SK-N-SH (cell line): Measurements from ENCODE around the gene TNFRSF18. TPM values are rescaled to one million over a fixed set of nuclear protein-coding genes. Genes with fewer than 3 reads are reported as not detected.

Source experiments
- CTCF ChIA-PET: fragments of 300-600, 350-600 bp; formaldehyde crosslinking; extraction: SDS; loops from one replicate; lab custom pipeline; 2021; lab: Yijun Ruan, JAX
- POLR2A ChIA-PET: fragments of 350-600 bp; sonication (Branson Sonifier 250); formaldehyde crosslinking; extraction: SDS; loops from one replicate; lab custom pipeline; 2020; ENCODE audit warnings: antibody characterized with exemption, inconsistent platforms; lab: Yijun Ruan, JAX
- DNase-seq: peaks from one replicate; pipeline ENCODE4 v3.0.0; 2012
- H2AFZ ChIP-seq: fragments of 200-600 bp; sonication (generic); 2 replicates; pipeline ENCODE4 v1.8.1; 2016; ENCODE audit warnings: antibody characterized with exemption, mild to moderate bottlenecking, low read depth
- H3F3A ChIP-seq: fragments of 200-600 bp; sonication (generic); replicated peaks from 2 replicates; pipeline ENCODE3; 2016; ENCODE audit warnings: antibody characterized with exemption, mild to moderate bottlenecking; ENCODE audit not compliant: insufficient read depth
- H3K27ac ChIP-seq, 2 experiments: fragments of 200-500 bp in 1 of 2; fragments of 200-600 bp in 1 of 2; sonication (Bioruptor generic) in 1 of 2; sonication (generic), shearing (Covaris generic) in 1 of 2; 2 replicates each; pipeline versions ENCODE4 v1.5.1 to v1.6.1; 2014 to 2016; ENCODE audit warnings: low read depth in 2 of 2, inconsistent platforms in 1 of 2, low read length in 1 of 2, mild to moderate bottlenecking in 1 of 2, mixed read lengths in 1 of 2
- H3K27me3 ChIP-seq: fragments of 200-600 bp; sonication (generic), shearing (Covaris generic); 2 replicates; pipeline ENCODE4 v1.6.1; 2016; ENCODE audit warnings: mixed run types; ENCODE audit not compliant: insufficient read depth
- H3K36me3 ChIP-seq, 2 experiments: fragments of 200-500 bp in 1 of 2; fragments of 200-600 bp in 1 of 2; sonication (Bioruptor generic) in 1 of 2; sonication (generic) in 1 of 2; replicated peaks in 1 of 2; 2 replicates each; pipeline versions ENCODE3 to v1.5.1; 2014 to 2016; ENCODE audit warnings: low read length in 1 of 2, mild to moderate bottlenecking in 1 of 2; ENCODE audit not compliant: insufficient read depth in 2 of 2, control insufficient read depth in 1 of 2
- H3K4me1 ChIP-seq, 2 experiments: fragments of 200-500 bp in 1 of 2; fragments of 200-600 bp in 1 of 2; sonication (Bioruptor generic) in 1 of 2; sonication (generic), shearing (Covaris generic) in 1 of 2; 2 replicates each; pipeline versions ENCODE4 v1.5.1 to v1.6.1; 2014 to 2016; ENCODE audit warnings: low read depth in 1 of 2, low read length in 1 of 2, mixed run types in 1 of 2; ENCODE audit not compliant: insufficient read depth in 2 of 2, control insufficient read depth in 1 of 2
- H3K4me2 ChIP-seq: fragments of 200-600 bp; sonication (generic), shearing (Covaris generic); 2 replicates; pipeline ENCODE4 v1.6.1; 2017; ENCODE audit warnings: mixed run types
- H3K4me3 ChIP-seq, 2 experiments: fragments of 200-500 bp in 1 of 2; fragments of 200-600 bp in 1 of 2; sonication (Bioruptor generic) in 1 of 2; sonication (generic), shearing (Covaris generic) in 1 of 2; 2 replicates each; pipeline versions ENCODE4 v1.5.1 to v1.8.1; 2014 to 2016; ENCODE audit warnings: low read depth in 2 of 2, inconsistent platforms in 1 of 2, low read length in 1 of 2, mild to moderate bottlenecking in 1 of 2, mixed read lengths in 1 of 2, moderate library complexity in 1 of 2
- H3K79me2 ChIP-seq: fragments of 200-600 bp; sonication (generic); 2 replicates; pipeline ENCODE4 v1.8.1; 2017; ENCODE audit warnings: mild to moderate bottlenecking; ENCODE audit not compliant: insufficient read depth
- H3K9ac ChIP-seq: fragments of 200-600 bp; sonication (generic); 2 replicates; pipeline ENCODE4 v1.6.1; 2017; ENCODE audit warnings: mixed run types
- H3K9me2 ChIP-seq: fragments of 200-600 bp; sonication (generic); 2 replicates; pipeline ENCODE4 v1.6.1; 2017; ENCODE audit warnings: mixed run types
- H3K9me3 ChIP-seq: fragments of 200-600 bp; sonication (generic); 2 replicates; pipeline ENCODE4 v1.6.1; 2017; ENCODE audit warnings: mixed run types, mild to moderate bottlenecking, moderate library complexity
- H4K20me1 ChIP-seq: fragments of 200-600 bp; sonication (generic); 2 replicates; pipeline ENCODE4 v1.6.1; 2017; ENCODE audit warnings: mild to moderate bottlenecking, mixed run types; ENCODE audit not compliant: insufficient read depth
- CHD2 ChIP-seq: fragments of 150-350 bp; IDR thresholded peaks from 2 replicates; pipeline ENCODE4 v1.6.1; 2018; ENCODE audit warnings: low read length; ENCODE audit not compliant: partially characterized antibody
- FOSL2 ChIP-seq: IDR thresholded peaks from 2 replicates; pipeline ENCODE4 v1.4.0; 2012; ENCODE audit warnings: low read depth, mild to moderate bottlenecking, moderate library complexity, borderline replicate concordance
- FOXM1 ChIP-seq: IDR thresholded peaks from 2 replicates; pipeline ENCODE4 v1.4.0; 2012; ENCODE audit warnings: low read depth, mild to moderate bottlenecking
- GABPA ChIP-seq: IDR thresholded peaks from 2 replicates; pipeline ENCODE4 v1.4.0; 2012; ENCODE audit warnings: low read depth, mild to moderate bottlenecking
- GATA2 ChIP-seq: sonication (generic); formaldehyde crosslinking; IDR thresholded peaks from 2 replicates; pipeline ENCODE4 v1.5.0; 2020; ENCODE audit warnings: mild to moderate bottlenecking, missing genetic modification reagents
- MXI1 ChIP-seq: IDR thresholded peaks from 2 replicates; pipeline ENCODE4 v1.6.1; 2012; ENCODE audit warnings: mild to moderate bottlenecking, low read depth, low read length, improper control_type of control experiment
- NRF1 ChIP-seq: IDR thresholded peaks from 2 replicates; pipeline ENCODE4 v1.6.1; 2012; ENCODE audit warnings: low read depth, mild to moderate bottlenecking, low read length
- SIN3A ChIP-seq: IDR thresholded peaks from 2 replicates; pipeline ENCODE4 v1.6.1; 2012; ENCODE audit warnings: low read depth, mild to moderate bottlenecking, low read length, moderate library complexity, borderline replicate concordance
- SMC3 ChIP-seq: IDR thresholded peaks from 2 replicates; pipeline ENCODE4 v1.6.1; 2012; ENCODE audit warnings: low read depth, low read length, improper control_type of control experiment
- TAF1 ChIP-seq: IDR thresholded peaks from 2 replicates; pipeline ENCODE4 v1.6.1; 2012; ENCODE audit warnings: low read depth, mild to moderate bottlenecking, low read length, moderate library complexity, borderline replicate concordance
- TCF12 ChIP-seq: IDR thresholded peaks from 2 replicates; pipeline ENCODE4 v1.4.0; 2012
- WGBS: methylation state at CpG from one replicate; pipeline ENCODE4 v1.1.6; 2017; ENCODE audit warnings: low lambda C conversion rate; 5-methylcytosine and 5-hydroxymethylcytosine counted together
- polyA plus RNA-seq, 3 experiments: library from polyadenylated mRNA; depleted of rRNA; stranded (reverse); fragments of >200 nt; gene quantifications; 2 replicates each; pipeline ENCODE4 v1.2.3, GENCODE V29; 2012
- TF ChIP-seq, protein P1 (sequence below): IDR thresholded peaks from 2 replicates; pipeline ENCODE4 v1.4.0; 2012; ENCODE audit warnings: low read depth
- TF ChIP-seq, protein P2 (sequence below): IDR thresholded peaks from 2 replicates; pipeline ENCODE4 v1.6.1; 2012; ENCODE audit warnings: mild to moderate bottlenecking, low read depth, low read length, moderate library complexity
- TF ChIP-seq, protein P3 (sequence below): IDR thresholded peaks from 2 replicates; pipeline ENCODE4; 2012
- TF ChIP-seq, protein P4 (sequence below): fragments of 200-600 bp; sonication (generic); IDR thresholded peaks from 2 replicates; pipeline ENCODE4 v1.6.1; 2017; ENCODE audit warnings: antibody characterized with exemption, mild to moderate bottlenecking, moderate library complexity
- TF ChIP-seq, protein P5 (sequence below): fragments of 150-350 bp; IDR thresholded peaks from 2 replicates; pipeline ENCODE4 v1.6.1; 2017; ENCODE audit warnings: antibody characterized with exemption, low read length, low read depth, borderline replicate concordance

Gene TNFRSF18
- polyA plus RNA-seq, 1 of the 3 experiments (the other 2 are of a cell fraction), result 0.05 TPM

DNA sequence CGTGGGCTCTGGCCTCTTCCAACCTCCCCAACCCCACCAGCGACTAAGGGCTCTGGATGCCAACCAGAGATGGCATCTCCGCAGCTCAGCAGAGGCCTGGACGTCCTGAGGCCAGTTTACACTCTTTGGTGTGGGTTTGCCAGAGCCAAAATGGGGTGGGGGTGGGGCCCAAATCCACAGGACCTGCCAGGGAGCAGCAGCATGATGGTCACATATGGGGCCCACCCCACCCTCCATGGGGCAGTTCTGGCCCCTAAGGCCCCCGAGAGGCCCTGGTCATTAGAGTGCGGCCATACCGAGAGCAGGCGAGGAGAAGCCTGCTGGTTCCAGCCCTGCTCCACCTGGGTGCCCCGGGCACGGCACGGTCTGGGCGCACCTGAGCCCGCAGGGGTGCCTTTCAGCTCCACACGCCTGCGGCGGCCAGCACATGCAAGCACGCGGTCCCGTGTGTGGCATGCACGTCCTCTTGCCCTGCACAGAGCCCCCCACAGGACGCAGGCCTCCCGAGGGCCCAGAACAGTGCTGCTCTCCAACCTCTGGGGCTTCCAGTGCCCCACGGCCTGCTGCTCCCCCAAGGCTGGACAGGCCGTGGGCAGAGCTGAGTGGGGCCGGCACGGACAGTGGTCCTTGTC, 35.3 kb upstream of the TNFRSF18 start:
- Histone ChIP-seq H3K9ac (no peak overlapping the region), H3K27ac (no peak overlapping the region), H3K4me3 (no peak overlapping the region), H3K36me3 (no peaks in the 10 kb centered on the region), H3F3A (no peaks in the 10 kb centered on the region), H3K9me2 (no peaks in the 10 kb centered on the region), H4K20me1 (no peaks in the 10 kb centered on the region), H2AFZ (no peak overlapping the region), H3K27me3 (no peaks in the 10 kb centered on the region), H3K4me2 (no peak overlapping the region), H3K9me3 (no peaks in the 10 kb centered on the region), H3K4me1 (peaks cover 0 to 18% of the 10 kb centered on the region in 2 experiments; a peak in 1 of 4 replicates), H3K79me2 (no peaks in the 10 kb centered on the region)
- no peak for TF ChIP-seq SIN3A
- no peak for TF ChIP-seq FOSL2
- no peak for TF ChIP-seq TAF1
- TF ChIP-seq, protein P1, sequence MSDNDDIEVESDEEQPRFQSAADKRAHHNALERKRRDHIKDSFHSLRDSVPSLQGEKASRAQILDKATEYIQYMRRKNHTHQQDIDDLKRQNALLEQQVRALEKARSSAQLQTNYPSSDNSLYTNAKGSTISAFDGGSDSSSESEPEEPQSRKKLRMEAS, result no peak
- no peak for TF ChIP-seq TCF12
- TF ChIP-seq, protein P2, sequence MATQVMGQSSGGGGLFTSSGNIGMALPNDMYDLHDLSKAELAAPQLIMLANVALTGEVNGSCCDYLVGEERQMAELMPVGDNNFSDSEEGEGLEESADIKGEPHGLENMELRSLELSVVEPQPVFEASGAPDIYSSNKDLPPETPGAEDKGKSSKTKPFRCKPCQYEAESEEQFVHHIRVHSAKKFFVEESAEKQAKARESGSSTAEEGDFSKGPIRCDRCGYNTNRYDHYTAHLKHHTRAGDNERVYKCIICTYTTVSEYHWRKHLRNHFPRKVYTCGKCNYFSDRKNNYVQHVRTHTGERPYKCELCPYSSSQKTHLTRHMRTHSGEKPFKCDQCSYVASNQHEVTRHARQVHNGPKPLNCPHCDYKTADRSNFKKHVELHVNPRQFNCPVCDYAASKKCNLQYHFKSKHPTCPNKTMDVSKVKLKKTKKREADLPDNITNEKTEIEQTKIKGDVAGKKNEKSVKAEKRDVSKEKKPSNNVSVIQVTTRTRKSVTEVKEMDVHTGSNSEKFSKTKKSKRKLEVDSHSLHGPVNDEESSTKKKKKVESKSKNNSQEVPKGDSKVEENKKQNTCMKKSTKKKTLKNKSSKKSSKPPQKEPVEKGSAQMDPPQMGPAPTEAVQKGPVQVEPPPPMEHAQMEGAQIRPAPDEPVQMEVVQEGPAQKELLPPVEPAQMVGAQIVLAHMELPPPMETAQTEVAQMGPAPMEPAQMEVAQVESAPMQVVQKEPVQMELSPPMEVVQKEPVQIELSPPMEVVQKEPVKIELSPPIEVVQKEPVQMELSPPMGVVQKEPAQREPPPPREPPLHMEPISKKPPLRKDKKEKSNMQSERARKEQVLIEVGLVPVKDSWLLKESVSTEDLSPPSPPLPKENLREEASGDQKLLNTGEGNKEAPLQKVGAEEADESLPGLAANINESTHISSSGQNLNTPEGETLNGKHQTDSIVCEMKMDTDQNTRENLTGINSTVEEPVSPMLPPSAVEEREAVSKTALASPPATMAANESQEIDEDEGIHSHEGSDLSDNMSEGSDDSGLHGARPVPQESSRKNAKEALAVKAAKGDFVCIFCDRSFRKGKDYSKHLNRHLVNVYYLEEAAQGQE, result no peak
- no peak for TF ChIP-seq FOXM1
- TF ChIP-seq, protein P3, sequence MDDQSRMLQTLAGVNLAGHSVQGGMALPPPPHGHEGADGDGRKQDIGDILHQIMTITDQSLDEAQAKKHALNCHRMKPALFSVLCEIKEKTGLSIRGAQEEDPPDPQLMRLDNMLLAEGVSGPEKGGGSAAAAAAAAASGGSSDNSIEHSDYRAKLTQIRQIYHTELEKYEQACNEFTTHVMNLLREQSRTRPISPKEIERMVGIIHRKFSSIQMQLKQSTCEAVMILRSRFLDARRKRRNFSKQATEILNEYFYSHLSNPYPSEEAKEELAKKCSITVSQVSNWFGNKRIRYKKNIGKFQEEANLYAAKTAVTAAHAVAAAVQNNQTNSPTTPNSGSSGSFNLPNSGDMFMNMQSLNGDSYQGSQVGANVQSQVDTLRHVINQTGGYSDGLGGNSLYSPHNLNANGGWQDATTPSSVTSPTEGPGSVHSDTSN, result no peak
- no peak for TF ChIP-seq GATA2 (CRISPR knock-in tag)
- TF ChIP-seq GABPA, result no peak
- no peak for TF ChIP-seq SMC3
- TF ChIP-seq, protein P4, sequence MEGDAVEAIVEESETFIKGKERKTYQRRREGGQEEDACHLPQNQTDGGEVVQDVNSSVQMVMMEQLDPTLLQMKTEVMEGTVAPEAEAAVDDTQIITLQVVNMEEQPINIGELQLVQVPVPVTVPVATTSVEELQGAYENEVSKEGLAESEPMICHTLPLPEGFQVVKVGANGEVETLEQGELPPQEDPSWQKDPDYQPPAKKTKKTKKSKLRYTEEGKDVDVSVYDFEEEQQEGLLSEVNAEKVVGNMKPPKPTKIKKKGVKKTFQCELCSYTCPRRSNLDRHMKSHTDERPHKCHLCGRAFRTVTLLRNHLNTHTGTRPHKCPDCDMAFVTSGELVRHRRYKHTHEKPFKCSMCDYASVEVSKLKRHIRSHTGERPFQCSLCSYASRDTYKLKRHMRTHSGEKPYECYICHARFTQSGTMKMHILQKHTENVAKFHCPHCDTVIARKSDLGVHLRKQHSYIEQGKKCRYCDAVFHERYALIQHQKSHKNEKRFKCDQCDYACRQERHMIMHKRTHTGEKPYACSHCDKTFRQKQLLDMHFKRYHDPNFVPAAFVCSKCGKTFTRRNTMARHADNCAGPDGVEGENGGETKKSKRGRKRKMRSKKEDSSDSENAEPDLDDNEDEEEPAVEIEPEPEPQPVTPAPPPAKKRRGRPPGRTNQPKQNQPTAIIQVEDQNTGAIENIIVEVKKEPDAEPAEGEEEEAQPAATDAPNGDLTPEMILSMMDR, result no peak
- no peak for TF ChIP-seq NRF1
- TF ChIP-seq, protein P5, sequence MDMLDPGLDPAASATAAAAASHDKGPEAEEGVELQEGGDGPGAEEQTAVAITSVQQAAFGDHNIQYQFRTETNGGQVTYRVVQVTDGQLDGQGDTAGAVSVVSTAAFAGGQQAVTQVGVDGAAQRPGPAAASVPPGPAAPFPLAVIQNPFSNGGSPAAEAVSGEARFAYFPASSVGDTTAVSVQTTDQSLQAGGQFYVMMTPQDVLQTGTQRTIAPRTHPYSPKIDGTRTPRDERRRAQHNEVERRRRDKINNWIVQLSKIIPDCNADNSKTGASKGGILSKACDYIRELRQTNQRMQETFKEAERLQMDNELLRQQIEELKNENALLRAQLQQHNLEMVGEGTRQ, result no peak
- no peak for TF ChIP-seq CHD2
- TF ChIP-seq MXI1, result no peak
- WGBS, result 76% methylated on average over 4 of the region's 26 CpGs
- POLR2A ChIA-PET, result no interaction called here
- CTCF ChIA-PET, result interaction anchor here (1.8 to 3.5 kb wide), 3 partner anchors 9 to 209 kb away, joined by 6 to 12 read pairs (median 12); no protein-coding TSS in a partner anchor
- no peak for DNase-seq
